HCT116 (cell line): Measurements from ENCODE around the gene NMNAT3. TPM values are rescaled to one million over a fixed set of nuclear protein-coding genes. Genes with fewer than 3 reads are reported as not detected.

Source experiments
- ATAC-seq: fragments of 200-7000 bp; cut with Tn5 transposase; 2 replicates; pipeline ENCODE4 v1.9.1; 2020; ENCODE audit warnings: mild to moderate bottlenecking, moderate library complexity
- BruUV-seq: library from RNA; stranded (reverse); fragments of 400-500 nt; replicated peaks from 2 replicates; lab custom pipeline; 2021; lab: Mats Ljungman, UMichigan
- CTCF ChIA-PET: fragments of 300-600 bp; sonication (Branson Sonifier 250); formaldehyde crosslinking; loops from one replicate; lab custom pipeline; 2021; ENCODE audit warnings: antibody characterized with exemption; lab: Charles Lee
- POLR2A ChIA-PET: fragments of 300-600, 350-600 bp; sonication (Branson Sonifier 250); formaldehyde crosslinking; loops from one replicate; lab custom pipeline; 2021; ENCODE audit warnings: antibody characterized with exemption; lab: Charles Lee
- RAD21 ChIA-PET, 2 experiments: fragments of 300-600 bp; sonication (Branson Sonifier 250); formaldehyde crosslinking; loops; one replicate each; lab custom pipeline; 2023; ENCODE audit warnings: low total read pairs in 2 of 2; ENCODE audit not compliant: uncharacterized antibody in 2 of 2, unreplicated experiment in 2 of 2, low non-redundant PET in 1 of 2; lab: Charles Lee
- DNase-seq: peaks from one replicate; pipeline ENCODE4 v3.0.0-alpha.2; 2010; ENCODE audit warnings: low read depth, low spot score
- H2AFZ ChIP-seq: fragments of 200-600 bp; shearing (Covaris generic), sonication (generic); 2 replicates; pipeline ENCODE4 v1.6.1; 2017; ENCODE audit warnings: low read depth, mixed run types, mixed read lengths, antibody characterized with exemption, low read length; ENCODE audit not compliant: poor library complexity, severe bottlenecking
- H3K27ac ChIP-seq: 2 replicates; pipeline ENCODE4 v1.5.1; 2012; ENCODE audit warnings: low read depth, low read length
- H3K27me3 ChIP-seq: fragments of 200-600 bp; sonication (generic); 2 replicates; pipeline ENCODE4 v1.6.1; 2016; ENCODE audit warnings: mixed run types, low read length, mixed read lengths; ENCODE audit not compliant: insufficient read depth
- H3K36me3 ChIP-seq, 2 experiments: fragments of 200-500 bp in 1 of 2; fragments of 200-600 bp in 1 of 2; sonication (Bioruptor generic) in 1 of 2; sonication (generic) in 1 of 2; 2 replicates each; pipeline versions ENCODE4 v1.5.1 to v1.6.1; 2014 to 2016; ENCODE audit warnings: low read length in 2 of 2, inconsistent platforms in 1 of 2, mixed read lengths in 1 of 2, mixed run types in 1 of 2; ENCODE audit not compliant: insufficient read depth in 2 of 2, control insufficient read depth in 1 of 2
- H3K4me1 ChIP-seq, 2 experiments: fragments of 200-600 bp in 1 of 2; sonication (generic) in 1 of 2; 2 replicates each; pipeline versions ENCODE4 v1.5.1 to v1.6.1; 2012 to 2017; ENCODE audit warnings: low read length in 2 of 2, inconsistent platforms in 1 of 2, mild to moderate bottlenecking in 1 of 2, mixed read lengths in 1 of 2, mixed run types in 1 of 2, moderate library complexity in 1 of 2; ENCODE audit not compliant: insufficient read depth in 2 of 2, control insufficient read depth in 1 of 2
- H3K4me2 ChIP-seq: fragments of 200-600 bp; sonication (generic); 2 replicates; pipeline ENCODE4 v1.6.1; 2017; ENCODE audit warnings: mixed run types, low read length, mixed read lengths
- H3K4me3 ChIP-seq, 2 experiments: fragments of 200-600 bp in 1 of 2; sonication (generic) in 1 of 2; replicated peaks in 1 of 2; 2 replicates each; pipeline ENCODE4 v1.5.1; 2011 to 2016; ENCODE audit warnings: low read length in 2 of 2, control low read depth in 1 of 2, low read depth in 1 of 2, mild to moderate bottlenecking in 1 of 2, mixed read lengths in 1 of 2, mixed run types in 1 of 2
- H3K79me2 ChIP-seq: fragments of 200-600 bp; sonication (generic); 2 replicates; pipeline ENCODE4 v1.6.1; 2017; ENCODE audit warnings: mild to moderate bottlenecking, mixed run types, low read length, moderate library complexity, mixed read lengths; ENCODE audit not compliant: insufficient read depth
- H3K9ac ChIP-seq: fragments of 200-600 bp; sonication (generic); 2 replicates; pipeline ENCODE4 v1.6.1; 2016; ENCODE audit warnings: low read length, mixed read lengths
- H3K9me2 ChIP-seq: fragments of 200-600 bp; sonication (generic), shearing (Covaris generic); 2 replicates; pipeline ENCODE4 v1.6.1; 2017; ENCODE audit warnings: mixed run types, mild to moderate bottlenecking, moderate library complexity; ENCODE audit not compliant: insufficient read depth
- H3K9me3 ChIP-seq, 2 experiments: fragments of 200-500 bp in 1 of 2; fragments of 200-600 bp in 1 of 2; sonication (Bioruptor generic) in 1 of 2; sonication (generic) in 1 of 2; 2 replicates each; pipeline ENCODE4 v1.6.1; 2014 to 2017; ENCODE audit warnings: low read length in 2 of 2, mixed read lengths in 2 of 2, inconsistent platforms in 1 of 2, low read depth in 1 of 2, mild to moderate bottlenecking in 1 of 2, mixed run types in 1 of 2, moderate library complexity in 1 of 2; ENCODE audit not compliant: control insufficient read depth in 1 of 2, insufficient read depth in 1 of 2
- H4K20me1 ChIP-seq: fragments of 200-600 bp; sonication (generic), shearing (Covaris generic); 2 replicates; pipeline ENCODE4 v1.6.1; 2017; ENCODE audit warnings: mixed run types, mild to moderate bottlenecking, moderate library complexity; ENCODE audit not compliant: insufficient read depth
- CBX3 ChIP-seq: IDR thresholded peaks from 2 replicates; pipeline ENCODE4 v1.6.1; 2012; ENCODE audit warnings: low read depth
- CEBPB ChIP-seq: IDR thresholded peaks from 2 replicates; pipeline ENCODE4 v1.6.1; 2012; ENCODE audit warnings: low read depth
- EGR1 ChIP-seq: IDR thresholded peaks from 2 replicates; pipeline ENCODE4 v1.6.1; 2012; ENCODE audit warnings: low read depth
- EZH2 ChIP-seq: fragments of 200-600 bp; sonication (generic); IDR thresholded peaks from 2 replicates; pipeline ENCODE4 v1.6.1; 2017; ENCODE audit warnings: antibody characterized with exemption, mixed run types
- EZH2phosphoT487 ChIP-seq: fragments of 200-600 bp; IDR thresholded peaks from 2 replicates; pipeline ENCODE4 v1.6.1; 2018; ENCODE audit warnings: antibody characterized with exemption, borderline replicate concordance
- FOSL1 ChIP-seq: IDR thresholded peaks from 2 replicates; pipeline ENCODE4 v1.6.1; 2012; ENCODE audit warnings: low read depth
- JUND ChIP-seq: IDR thresholded peaks from 2 replicates; pipeline ENCODE4 v1.6.1; 2012
- POLR2A ChIP-seq: IDR thresholded peaks from 2 replicates; pipeline ENCODE4 v1.7.0; 2011; ENCODE audit warnings: borderline replicate concordance; ENCODE audit not compliant: insufficient read depth, insufficient read length; ENCODE audit errors: extremely low read depth
- POLR2AphosphoS5 ChIP-seq: IDR thresholded peaks from 2 replicates; pipeline ENCODE4 v1.6.1; 2011; ENCODE audit warnings: mild to moderate bottlenecking, low read depth, low read length, moderate library complexity
- RAD21 ChIP-seq: IDR thresholded peaks from 2 replicates; pipeline ENCODE4 v1.6.1; 2012; ENCODE audit warnings: low read depth, mild to moderate bottlenecking
- SIN3A ChIP-seq: IDR thresholded peaks from 2 replicates; pipeline ENCODE4 v1.6.1; 2012; ENCODE audit warnings: low read depth
- SP1 ChIP-seq: IDR thresholded peaks from 2 replicates; pipeline ENCODE4 v1.6.1; 2012; ENCODE audit warnings: low read depth
- YY1 ChIP-seq: IDR thresholded peaks from 2 replicates; pipeline ENCODE4 v1.6.1; 2011; ENCODE audit warnings: low read length, low read depth, moderate library complexity, mild to moderate bottlenecking; ENCODE audit not compliant: insufficient replicate concordance; ENCODE audit errors: extremely low read depth
- ZFX ChIP-seq: fragments of 450-650 bp; IDR thresholded peaks from 2 replicates; pipeline ENCODE4 v1.6.1; 2017
- ZNF274 ChIP-seq: fragments of 200-500 bp; sonication (Bioruptor generic); IDR thresholded peaks from 2 replicates; pipeline ENCODE4 v1.6.1; 2014; ENCODE audit warnings: mild to moderate bottlenecking, low read depth, low read length, inconsistent platforms
- intact Hi-C: fragments of 100-400 bp; cut with micrococcal nuclease; formaldehyde crosslinking; loops from 2 replicates; pipeline ENCODE4 v1.10.0; 2022
- total RNA-seq: library from RNA; stranded (reverse); gene quantifications from one replicate; pipeline ENCODE4 v1.2.1, GENCODE V29; 2021; ENCODE audit not compliant: unreplicated experiment
- TF ChIP-seq, protein P1 (sequence below): IDR thresholded peaks from 2 replicates; pipeline ENCODE4 v1.6.1; 2012; ENCODE audit warnings: low read depth
- TF ChIP-seq, protein P2 (sequence below): IDR thresholded peaks from 2 replicates; pipeline ENCODE4 v1.6.1; 2011; ENCODE audit warnings: mild to moderate bottlenecking, low read length, moderate library complexity; ENCODE audit not compliant: insufficient replicate concordance; ENCODE audit errors: extremely low read depth
- TF ChIP-seq, protein P3 (sequence below), 3 experiments: fragments of 200-600 bp in 1 of 3; sonication (generic) in 1 of 3; IDR thresholded peaks in 2 of 3; conservative IDR thresholded peaks in 1 of 3; 2 replicates each; pipeline ENCODE4 v1.5.1; 2012 to 2017; ENCODE audit warnings: low read depth in 2 of 3, low read length in 2 of 3, antibody characterized with exemption in 1 of 3, borderline replicate concordance in 1 of 3, control low read depth in 1 of 3, mild to moderate bottlenecking in 1 of 3, mixed read lengths in 1 of 3, mixed run types in 1 of 3, moderate library complexity in 1 of 3; ENCODE audit not compliant: insufficient read depth in 1 of 3
- TF ChIP-seq, protein P4 (sequence below): IDR thresholded peaks from 2 replicates; pipeline ENCODE4 v1.6.1; 2012
- TF ChIP-seq, protein P5 (sequence below): IDR thresholded peaks from 2 replicates; pipeline ENCODE4 v1.6.1; 2012

NMNAT3 gene
- total RNA-seq, 1 experiment from 2014 or later: 5.7 TPM

DNA sequence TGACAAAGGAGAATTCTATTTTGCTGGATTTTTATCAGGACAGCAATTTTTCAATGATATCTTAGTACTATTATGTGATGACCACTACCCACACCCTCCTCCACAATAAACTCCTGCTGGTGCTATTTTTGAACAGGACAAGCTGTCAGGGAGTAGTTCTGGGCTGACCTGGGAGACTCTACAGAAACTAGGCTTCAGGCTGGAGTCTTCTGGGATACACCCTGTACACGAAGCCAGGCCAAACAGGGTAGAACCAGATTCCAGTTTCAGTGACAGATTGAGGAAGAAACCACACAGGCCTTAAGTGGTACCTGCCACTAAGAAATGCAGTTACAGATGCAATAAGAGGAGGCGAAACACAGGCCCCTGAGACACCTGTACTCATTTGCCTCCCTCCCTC is 12.8 kb downstream of the NMNAT3 start:
- ChIA-PET RAD21 (no interaction called here), POLR2A (no interaction called here), CTCF (no interaction called here)
- H3K9me3 ChIP-seq: no peaks in the 10 kb centered on the region
- DNase-seq: no peak
- H3K9me2 ChIP-seq: no peaks in the 10 kb centered on the region
- H3K27me3 ChIP-seq: no peaks in the 10 kb centered on the region
- H3K4me3 ChIP-seq: no peak overlapping the region
- intact Hi-C loops: no loop called here
- H4K20me1 ChIP-seq: no peaks in the 10 kb centered on the region
- H3K36me3 ChIP-seq: no peaks in the 10 kb centered on the region
- no peak overlapping the region for H3K27ac ChIP-seq
- no peak overlapping the region for H2AFZ ChIP-seq
- no peak for ATAC-seq
- H3K4me1 ChIP-seq: no peaks in the 10 kb centered on the region
- TF ChIP-seq RAD21 (no peak), FOSL1 (no peak), CBX3 (no peak), SP1 (no peak), EGR1 (no peak), SIN3A (no peak), ZNF274 (no peak), POLR2AphosphoS5 (no peak), EZH2 (no peak), CEBPB (no peak), YY1 (no peak), POLR2A (no peak), JUND (no peak), EZH2phosphoT487 (no peak), ZFX (no peak)
- TF ChIP-seq, protein P1, sequence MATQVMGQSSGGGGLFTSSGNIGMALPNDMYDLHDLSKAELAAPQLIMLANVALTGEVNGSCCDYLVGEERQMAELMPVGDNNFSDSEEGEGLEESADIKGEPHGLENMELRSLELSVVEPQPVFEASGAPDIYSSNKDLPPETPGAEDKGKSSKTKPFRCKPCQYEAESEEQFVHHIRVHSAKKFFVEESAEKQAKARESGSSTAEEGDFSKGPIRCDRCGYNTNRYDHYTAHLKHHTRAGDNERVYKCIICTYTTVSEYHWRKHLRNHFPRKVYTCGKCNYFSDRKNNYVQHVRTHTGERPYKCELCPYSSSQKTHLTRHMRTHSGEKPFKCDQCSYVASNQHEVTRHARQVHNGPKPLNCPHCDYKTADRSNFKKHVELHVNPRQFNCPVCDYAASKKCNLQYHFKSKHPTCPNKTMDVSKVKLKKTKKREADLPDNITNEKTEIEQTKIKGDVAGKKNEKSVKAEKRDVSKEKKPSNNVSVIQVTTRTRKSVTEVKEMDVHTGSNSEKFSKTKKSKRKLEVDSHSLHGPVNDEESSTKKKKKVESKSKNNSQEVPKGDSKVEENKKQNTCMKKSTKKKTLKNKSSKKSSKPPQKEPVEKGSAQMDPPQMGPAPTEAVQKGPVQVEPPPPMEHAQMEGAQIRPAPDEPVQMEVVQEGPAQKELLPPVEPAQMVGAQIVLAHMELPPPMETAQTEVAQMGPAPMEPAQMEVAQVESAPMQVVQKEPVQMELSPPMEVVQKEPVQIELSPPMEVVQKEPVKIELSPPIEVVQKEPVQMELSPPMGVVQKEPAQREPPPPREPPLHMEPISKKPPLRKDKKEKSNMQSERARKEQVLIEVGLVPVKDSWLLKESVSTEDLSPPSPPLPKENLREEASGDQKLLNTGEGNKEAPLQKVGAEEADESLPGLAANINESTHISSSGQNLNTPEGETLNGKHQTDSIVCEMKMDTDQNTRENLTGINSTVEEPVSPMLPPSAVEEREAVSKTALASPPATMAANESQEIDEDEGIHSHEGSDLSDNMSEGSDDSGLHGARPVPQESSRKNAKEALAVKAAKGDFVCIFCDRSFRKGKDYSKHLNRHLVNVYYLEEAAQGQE: no peak
- TF ChIP-seq, protein P2, sequence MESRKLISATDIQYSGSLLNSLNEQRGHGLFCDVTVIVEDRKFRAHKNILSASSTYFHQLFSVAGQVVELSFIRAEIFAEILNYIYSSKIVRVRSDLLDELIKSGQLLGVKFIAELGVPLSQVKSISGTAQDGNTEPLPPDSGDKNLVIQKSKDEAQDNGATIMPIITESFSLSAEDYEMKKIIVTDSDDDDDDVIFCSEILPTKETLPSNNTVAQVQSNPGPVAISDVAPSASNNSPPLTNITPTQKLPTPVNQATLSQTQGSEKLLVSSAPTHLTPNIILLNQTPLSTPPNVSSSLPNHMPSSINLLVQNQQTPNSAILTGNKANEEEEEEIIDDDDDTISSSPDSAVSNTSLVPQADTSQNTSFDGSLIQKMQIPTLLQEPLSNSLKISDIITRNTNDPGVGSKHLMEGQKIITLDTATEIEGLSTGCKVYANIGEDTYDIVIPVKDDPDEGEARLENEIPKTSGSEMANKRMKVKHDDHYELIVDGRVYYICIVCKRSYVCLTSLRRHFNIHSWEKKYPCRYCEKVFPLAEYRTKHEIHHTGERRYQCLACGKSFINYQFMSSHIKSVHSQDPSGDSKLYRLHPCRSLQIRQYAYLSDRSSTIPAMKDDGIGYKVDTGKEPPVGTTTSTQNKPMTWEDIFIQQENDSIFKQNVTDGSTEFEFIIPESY: no peak
- TF ChIP-seq, protein P3, sequence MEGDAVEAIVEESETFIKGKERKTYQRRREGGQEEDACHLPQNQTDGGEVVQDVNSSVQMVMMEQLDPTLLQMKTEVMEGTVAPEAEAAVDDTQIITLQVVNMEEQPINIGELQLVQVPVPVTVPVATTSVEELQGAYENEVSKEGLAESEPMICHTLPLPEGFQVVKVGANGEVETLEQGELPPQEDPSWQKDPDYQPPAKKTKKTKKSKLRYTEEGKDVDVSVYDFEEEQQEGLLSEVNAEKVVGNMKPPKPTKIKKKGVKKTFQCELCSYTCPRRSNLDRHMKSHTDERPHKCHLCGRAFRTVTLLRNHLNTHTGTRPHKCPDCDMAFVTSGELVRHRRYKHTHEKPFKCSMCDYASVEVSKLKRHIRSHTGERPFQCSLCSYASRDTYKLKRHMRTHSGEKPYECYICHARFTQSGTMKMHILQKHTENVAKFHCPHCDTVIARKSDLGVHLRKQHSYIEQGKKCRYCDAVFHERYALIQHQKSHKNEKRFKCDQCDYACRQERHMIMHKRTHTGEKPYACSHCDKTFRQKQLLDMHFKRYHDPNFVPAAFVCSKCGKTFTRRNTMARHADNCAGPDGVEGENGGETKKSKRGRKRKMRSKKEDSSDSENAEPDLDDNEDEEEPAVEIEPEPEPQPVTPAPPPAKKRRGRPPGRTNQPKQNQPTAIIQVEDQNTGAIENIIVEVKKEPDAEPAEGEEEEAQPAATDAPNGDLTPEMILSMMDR (IDR thresholded peaks at IDR 0.05 in 2 of 3, conservative IDR thresholded peaks at IDR 0.05 in 1 of 3; ENCODE audit: borderline replicate concordance in 1 of 3, insufficient read depth in 1 of 3, low read depth in 2 of 3, low read length in 2 of 3): no peak
- TF ChIP-seq, protein P4, sequence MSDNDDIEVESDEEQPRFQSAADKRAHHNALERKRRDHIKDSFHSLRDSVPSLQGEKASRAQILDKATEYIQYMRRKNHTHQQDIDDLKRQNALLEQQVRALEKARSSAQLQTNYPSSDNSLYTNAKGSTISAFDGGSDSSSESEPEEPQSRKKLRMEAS: no peak
- TF ChIP-seq, protein P5, sequence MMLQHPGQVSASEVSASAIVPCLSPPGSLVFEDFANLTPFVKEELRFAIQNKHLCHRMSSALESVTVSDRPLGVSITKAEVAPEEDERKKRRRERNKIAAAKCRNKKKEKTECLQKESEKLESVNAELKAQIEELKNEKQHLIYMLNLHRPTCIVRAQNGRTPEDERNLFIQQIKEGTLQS: no peak
- no peak overlapping the region for H3K4me2 ChIP-seq
- no TSS peak for BruUV-seq
- H3K79me2 ChIP-seq: no peaks in the 10 kb centered on the region
- no peak overlapping the region for H3K9ac ChIP-seq
